Activated CD4-positive, CD25-positive, alpha-beta regulatory T cell treated with anti-CD3 and anti-CD28 coated beads, Interleukin-2, amount 50 U/mL, for 16 hours (primary cell): ENCODE data around the gene ZBTB1.
"Not testable (repeated sequence)": the region's sequence is repeated elsewhere in the genome, so short reads cannot be mapped to it uniquely, and the experiment has no call there.

ENCODE experiments used
- DNase-seq: peaks from one replicate; pipeline ENCODE4 v3.0.0-alpha.2; 2020; ENCODE audit warnings: low read depth, low spot score

ZBTB1 gene

GRCh38 chr14:64569138-64569631, 64.6 kb downstream of the ZBTB1 start:
- DNase-seq = no peak

GRCh38 chr14:64569646-64570045, 65.1 kb downstream of the ZBTB1 start:
- DNase-seq = not testable (repeated sequence)

GRCh38 chr14:64572386-64573104, 68.0 kb downstream of the ZBTB1 start:
- DNase-seq = no peak

GRCh38 chr14:64573109-64573508, 68.5 kb downstream of the ZBTB1 start:
- DNase-seq = no peak
